GM23338 (cell line): ENCODE results near the gene PHTF1. TPM values are rescaled to one million over a fixed set of nuclear protein-coding genes. Genes with fewer than 3 reads are reported as not detected.

Source experiments
- ATAC-seq: fragments of 200-7000 bp; cut with Tn5 transposase; 3 replicates; pipeline ENCODE4 v1.9.1; 2020
- DNase-seq: peaks from one replicate; pipeline ENCODE4 v3.0.0-alpha.2; 2015; ENCODE audit warnings: low spot score
- H2AFZ ChIP-seq: fragments of 200-600 bp; sonication (generic); 2 replicates; pipeline ENCODE4 v1.8.0; 2016; ENCODE audit warnings: antibody characterized with exemption, mild to moderate bottlenecking, moderate library complexity
- H3F3A ChIP-seq: fragments of 200-600 bp; sonication (generic); replicated peaks from 2 replicates; pipeline ENCODE4 v1.8.0; 2017; ENCODE audit warnings: antibody characterized with exemption, mixed run types, low read depth
- H3K27ac ChIP-seq: fragments of 200-600 bp; sonication (generic); 2 replicates; pipeline ENCODE4 v1.6.1; 2016; ENCODE audit warnings: low read depth
- H3K27me3 ChIP-seq: fragments of 200-600 bp; sonication (generic); 2 replicates; pipeline ENCODE4 v1.8.0; 2016; ENCODE audit warnings: mild to moderate bottlenecking, mixed run types, moderate library complexity; ENCODE audit not compliant: insufficient read depth
- H3K36me3 ChIP-seq: fragments of 200-600 bp; sonication (generic); 2 replicates; pipeline ENCODE4 v1.8.0; 2016; ENCODE audit warnings: mild to moderate bottlenecking; ENCODE audit not compliant: insufficient read depth
- H3K4me1 ChIP-seq: fragments of 200-600 bp; sonication (generic); 2 replicates; pipeline ENCODE4 v1.8.0; 2016; ENCODE audit warnings: mild to moderate bottlenecking, moderate library complexity; ENCODE audit not compliant: insufficient read depth
- H3K4me2 ChIP-seq: fragments of 200-600 bp; sonication (generic); 2 replicates; pipeline ENCODE4 v1.7.1; 2017; ENCODE audit warnings: mixed run types
- H3K4me3 ChIP-seq: fragments of 200-600 bp; sonication (generic); 2 replicates; pipeline ENCODE4 v1.6.1; 2016; ENCODE audit warnings: mixed run types
- H3K79me2 ChIP-seq: fragments of 200-600 bp; sonication (generic); replicated peaks from 2 replicates; pipeline ENCODE4 v1.8.0; 2017; ENCODE audit warnings: mild to moderate bottlenecking; ENCODE audit not compliant: insufficient read depth
- H3K9me2 ChIP-seq: fragments of 200-600 bp; sonication (generic); 2 replicates; pipeline ENCODE4 v1.8.0; 2017; ENCODE audit not compliant: insufficient read depth
- H4K20me1 ChIP-seq: fragments of 200-600 bp; sonication (generic); replicated peaks from 2 replicates; pipeline ENCODE4 v1.8.0; 2017; ENCODE audit warnings: mild to moderate bottlenecking; ENCODE audit not compliant: insufficient read depth
- H3K27ac Mint-ChIP-seq: 2 replicates; pipeline ENCODE4 v1.8.0; 2020; ENCODE audit warnings: inconsistent platforms, mild to moderate bottlenecking, moderate library complexity, mixed read lengths
- H3K27me3 Mint-ChIP-seq: 3 replicates; pipeline ENCODE4 v1.8.0; 2022; ENCODE audit warnings: low read depth, mild to moderate bottlenecking, moderate library complexity, mixed read lengths, inconsistent platforms; ENCODE audit not compliant: insufficient read depth, poor library complexity
- H3K36me3 Mint-ChIP-seq: 3 replicates; pipeline ENCODE4 v1.8.0; 2021; ENCODE audit warnings: low read depth, mild to moderate bottlenecking, inconsistent platforms, moderate library complexity, mixed read lengths
- H3K4me1 Mint-ChIP-seq: 3 replicates; pipeline ENCODE4 v1.8.0; 2020; ENCODE audit warnings: mild to moderate bottlenecking, inconsistent platforms, mixed read lengths
- H3K4me3 Mint-ChIP-seq: 3 replicates; pipeline ENCODE4 v1.8.0; 2021; ENCODE audit warnings: moderate library complexity, mild to moderate bottlenecking, inconsistent platforms, mixed read lengths
- H3K9me3 Mint-ChIP-seq: 3 replicates; pipeline ENCODE4 v1.8.0; 2020; ENCODE audit warnings: moderate library complexity, mild to moderate bottlenecking, inconsistent platforms, mixed read lengths
- CTCF ChIP-seq, 2 experiments: fragments of 200-600 bp in 1 of 2; sonication (generic) in 1 of 2; conservative IDR thresholded peaks; 2 replicates each; pipeline versions ENCODE4 v1.5.1 to v1.6.1; 2016 to 2017; ENCODE audit warnings: antibody characterized with exemption in 2 of 2, low read depth in 2 of 2, mild to moderate bottlenecking in 2 of 2, moderate library complexity in 1 of 2
- ETS1 ChIP-seq: IDR thresholded peaks from 2 replicates; pipeline ENCODE4 v1.6.1; 2016; ENCODE audit warnings: antibody characterized with exemption
- EZH2phosphoT487 ChIP-seq: fragments of 200-600 bp; sonication (generic); IDR thresholded peaks from one replicate; pipeline ENCODE4 v1.8.1; 2018; ENCODE audit warnings: antibody characterized with exemption; ENCODE audit not compliant: unreplicated experiment
- JUNB ChIP-seq: IDR thresholded peaks from one replicate; pipeline ENCODE4 v1.6.1; 2016; ENCODE audit warnings: antibody characterized with exemption; ENCODE audit not compliant: unreplicated experiment
- REST ChIP-seq: IDR thresholded peaks from one replicate; pipeline ENCODE4 v1.6.1; 2018; ENCODE audit warnings: antibody characterized with exemption; ENCODE audit not compliant: unreplicated experiment
- STAT1 ChIP-seq: IDR thresholded peaks from one replicate; pipeline ENCODE4 v1.6.1; 2016; ENCODE audit warnings: antibody characterized with exemption; ENCODE audit not compliant: unreplicated experiment
- ZNF462 ChIP-seq: fragments of 250-450 bp; sonication (Bioruptor Pico); IDR thresholded peaks from 2 replicates; pipeline ENCODE4 v1.5.0; 2020; ENCODE audit warnings: mild to moderate bottlenecking, moderate library complexity
- polyA plus RNA-seq: library from polyadenylated mRNA; unstranded; fragments of >200 nt; fragmentation: Nextera tagmentation; extraction: Ambion mirVana; gene quantifications from 2 replicates; pipeline ENCODE4 v1.2.1, GENCODE V29; 2016
- total RNA-seq: library from RNA; depleted of rRNA; stranded (reverse); fragments of >200 nt; shearing (Covaris generic); gene quantifications from 2 replicates; pipeline ENCODE4 v1.2.3, GENCODE V29; 2014

PHTF1 gene
- total and polyA plus RNA-seq, 2 experiments from 2014 or later: 19.1 to 21.6 TPM

GRCh38 chr1:113675302-113675701, 84.0 kb downstream of the PHTF1 start:
- Histone ChIP-seq H3F3A (no peaks in the 10 kb centered on the region), H3K4me3 (no peak overlapping the region), H3K79me2 (no peaks in the 10 kb centered on the region), H3K36me3 (no peaks in the 10 kb centered on the region), H3K4me2 (no peak overlapping the region), H2AFZ (no peak overlapping the region), H4K20me1 (no peaks in the 10 kb centered on the region), H3K9me2 (no peaks in the 10 kb centered on the region), H3K27me3 (no peaks in the 10 kb centered on the region), H3K27ac (no peak overlapping the region), H3K4me1 (no peaks in the 10 kb centered on the region)
- TF ChIP-seq JUNB (no peak), CTCF (conservative IDR thresholded peaks at IDR 0.05; ENCODE audit: low read depth in 2 of 2) (no peak), EZH2phosphoT487 (no peak), STAT1 (no peak)
- Mint-ChIP-seq H3K4me1 (no peaks in the 10 kb centered on the region), H3K4me3 (no peak overlapping the region), H3K27me3 (no peaks in the 10 kb centered on the region), H3K36me3 (no peaks in the 10 kb centered on the region), H3K27ac (no peak overlapping the region), H3K9me3 (no peaks in the 10 kb centered on the region)
- DNase-seq (no peak), ATAC-seq (no peak)

GRCh38 chr1:113674591-113674990, 84.7 kb downstream of the PHTF1 start:
- no peak overlapping the region for H3K4me3 ChIP-seq
- no peaks in the 10 kb centered on the region for H3K36me3 Mint-ChIP-seq
- H3K27ac ChIP-seq: no peak overlapping the region
- no peaks in the 10 kb centered on the region for H4K20me1 ChIP-seq
- no peaks in the 10 kb centered on the region for H3K4me1 ChIP-seq
- H3K27ac Mint-ChIP-seq: no peak overlapping the region
- DNase-seq: no peak
- H3F3A ChIP-seq: no peaks in the 10 kb centered on the region
- no peaks in the 10 kb centered on the region for H3K79me2 ChIP-seq
- no peak overlapping the region for H3K4me2 ChIP-seq
- no peaks in the 10 kb centered on the region for H3K9me3 Mint-ChIP-seq
- H3K9me2 ChIP-seq: no peaks in the 10 kb centered on the region
- no peak for ATAC-seq
- H3K36me3 ChIP-seq: no peaks in the 10 kb centered on the region
- H3K4me1 Mint-ChIP-seq: no peaks in the 10 kb centered on the region
- H3K27me3 ChIP-seq: no peaks in the 10 kb centered on the region
- no peaks in the 10 kb centered on the region for H3K27me3 Mint-ChIP-seq
- no peak overlapping the region for H3K4me3 Mint-ChIP-seq
- H2AFZ ChIP-seq: no peak overlapping the region
- TF ChIP-seq CTCF (conservative IDR thresholded peaks at IDR 0.05; ENCODE audit: low read depth in 2 of 2): no peak
- TF ChIP-seq ZNF462 (CRISPR knock-in tag): no peak
- TF ChIP-seq ETS1: no peak
- no peak for TF ChIP-seq REST
